Fibroblast of lung (primary cell): ENCODE measurements around the gene PVR. TPM values are rescaled to one million over a fixed set of nuclear protein-coding genes. Genes with fewer than 3 reads are reported as not detected.
A peak's percentile ranks its signal among the peaks of the same experiment; 100 is the strongest.

Experiments used
- DNase-seq, 2 donors: peaks; one replicate each; pipeline versions ENCODE4 v3.0.0 to v3.0.0-alpha.2; 2010; ENCODE audit warnings: low read depth in 2 of 2
- H2AFZ ChIP-seq: 2 replicates; pipeline ENCODE4 v1.5.1; 2012; ENCODE audit warnings: low read length, control low read depth, inconsistent platforms
- H3K27ac ChIP-seq: 2 replicates; pipeline ENCODE4 v1.5.1; 2011; ENCODE audit warnings: low read length, control low read depth; ENCODE audit not compliant: insufficient read depth
- H3K27me3 ChIP-seq: 2 replicates; pipeline ENCODE4 v1.5.1; 2011; ENCODE audit warnings: mild to moderate bottlenecking, low read length; ENCODE audit not compliant: control insufficient read depth, insufficient read depth
- H3K36me3 ChIP-seq: 2 replicates; pipeline ENCODE4 v1.5.1; 2011; ENCODE audit warnings: low read length; ENCODE audit not compliant: control insufficient read depth, insufficient read depth
- H3K4me1 ChIP-seq: 2 replicates; pipeline ENCODE4 v1.5.1; 2011; ENCODE audit warnings: low read length; ENCODE audit not compliant: control insufficient read depth, insufficient read depth; ENCODE audit errors: extremely low read depth
- H3K4me2 ChIP-seq: 2 replicates; pipeline ENCODE4 v1.5.1; 2011; ENCODE audit warnings: low read length, control low read depth; ENCODE audit not compliant: insufficient read depth; ENCODE audit errors: extremely low read depth
- H3K4me3 ChIP-seq, 4 experiments: fragments of 200-600 bp in 1 of 4; sonication (generic) in 1 of 4; replicated peaks in 1 of 4; 2 replicates each; pipeline ENCODE4 v1.5.1; 2011 to 2016; ENCODE audit warnings: low read length in 4 of 4, low read depth in 3 of 4, mild to moderate bottlenecking in 3 of 4, control low read depth in 2 of 4, inconsistent platforms in 1 of 4, mixed read lengths in 1 of 4; ENCODE audit not compliant: insufficient read depth in 1 of 4; ENCODE audit errors: control extremely low read depth in 1 of 4
- H3K79me2 ChIP-seq: 2 replicates; pipeline ENCODE4 v1.5.1; 2012; ENCODE audit warnings: mild to moderate bottlenecking, low read length, inconsistent platforms; ENCODE audit not compliant: control insufficient read depth, insufficient read depth
- H3K9ac ChIP-seq: 2 replicates; pipeline ENCODE4 v1.5.1; 2011; ENCODE audit warnings: mild to moderate bottlenecking, low read length, control low read depth; ENCODE audit not compliant: insufficient read depth
- H3K9me3 ChIP-seq: 2 replicates; pipeline ENCODE4 v1.5.1; 2012; ENCODE audit warnings: low read depth, low read length; ENCODE audit not compliant: control insufficient read depth, insufficient read depth
- H4K20me1 ChIP-seq: 2 replicates; pipeline ENCODE4 v1.5.1; 2011; ENCODE audit warnings: low read length; ENCODE audit not compliant: control insufficient read depth, insufficient read depth; ENCODE audit errors: extremely low read depth
- CTCF ChIP-seq, 2 donors: IDR thresholded peaks in 1 of 2; conservative IDR thresholded peaks in 1 of 2; 1 replicate in 1 of 2; 2 replicates in 1 of 2; pipeline ENCODE4 v1.5.1; 2011 to 2012; ENCODE audit warnings: low read length in 2 of 2, control low read depth in 1 of 2, inconsistent platforms in 1 of 2, low read depth in 1 of 2, mild to moderate bottlenecking in 1 of 2
- EZH2 ChIP-seq: IDR thresholded peaks from 2 replicates; pipeline ENCODE4 v1.5.1; 2012; ENCODE audit warnings: low read length, control low read depth, mild to moderate bottlenecking; ENCODE audit errors: missing control alignments
- polyA plus RNA-seq, 2 donors: library from polyadenylated mRNA; depleted of rRNA in 1 of 2; stranded (reverse) in 1 of 2; unstranded in 1 of 2; fragments of >200 nt; gene quantifications; 2 replicates each; pipeline ENCODE4 v1.2.1, GENCODE V29; 2011 to 2012; ENCODE audit warnings: missing spikeins in 1 of 2
- total RNA-seq: library from RNA; depleted of rRNA; stranded (reverse); fragments of >200 nt; gene quantifications from 2 replicates; pipeline ENCODE4 v1.2.1, GENCODE V29; 2014

Gene PVR
- total and polyA plus RNA-seq, 2 donors (not counting 1 experiment from before 2014, with no cell fraction given): 229 to 230 TPM

- Histone ChIP-seq H4K20me1 (no peaks in the 10 kb centered on the region), H3K4me1 (peaks cover 9% of the 10 kb centered on the region), H3K4me2 (no peak overlapping the region), H3K27me3 (no peaks in the 10 kb centered on the region), H3K36me3 (no peaks in the 10 kb centered on the region), H3K4me3 (no peak overlapping the region), H3K27ac (no peak overlapping the region), H2AFZ (no peak overlapping the region), H3K9ac (no peak overlapping the region), H3K9me3 (no peaks in the 10 kb centered on the region), H3K79me2 (no peaks in the 10 kb centered on the region)
- no peak for TF ChIP-seq EZH2
- no peak for DNase-seq
Measured at GRCh38 chr19:44690131-44690440, 46.4 kb downstream of the PVR start.

- no peaks in the 10 kb centered on the region for H3K27me3 ChIP-seq
- no peak overlapping the region for H3K4me3 ChIP-seq
- TF ChIP-seq EZH2: no peak
- TF ChIP-seq CTCF (conservative IDR thresholded peaks at IDR 0.05 in 1 of 2, IDR thresholded peaks at IDR 0.05 in 1 of 2; ENCODE audit: low read depth in 1 of 2, low read length in 2 of 2): no peak
- DNase-seq: no peak
- no peak overlapping the region for H3K4me2 ChIP-seq
- H4K20me1 ChIP-seq: no peaks in the 10 kb centered on the region
- no peak overlapping the region for H3K27ac ChIP-seq
- no peak overlapping the region for H2AFZ ChIP-seq
- H3K4me1 ChIP-seq: peaks cover 6% of the 10 kb centered on the region
- H3K79me2 ChIP-seq: no peaks in the 10 kb centered on the region
- H3K9ac ChIP-seq: no peak overlapping the region
- H3K9me3 ChIP-seq: no peaks in the 10 kb centered on the region
- H3K36me3 ChIP-seq: no peaks in the 10 kb centered on the region
Measured at GRCh38 chr19:44692379-44692721, 48.6 kb downstream of the PVR start.

- no peak overlapping the region for H3K4me3 ChIP-seq
- no peak overlapping the region for H3K4me2 ChIP-seq
- H3K36me3 ChIP-seq: no peaks in the 10 kb centered on the region
- H3K27ac ChIP-seq: no peak overlapping the region
- no peaks in the 10 kb centered on the region for H3K79me2 ChIP-seq
- TF ChIP-seq CTCF (conservative IDR thresholded peaks at IDR 0.05 in 1 of 2, IDR thresholded peaks at IDR 0.05 in 1 of 2; ENCODE audit: low read depth in 1 of 2, low read length in 2 of 2) (peak; percentile 18 to 31), EZH2 (no peak)
- H3K27me3 ChIP-seq: no peaks in the 10 kb centered on the region
- no peak overlapping the region for H2AFZ ChIP-seq
- peaks cover 6% of the 10 kb centered on the region for H3K4me1 ChIP-seq
- H4K20me1 ChIP-seq: no peaks in the 10 kb centered on the region
- no peaks in the 10 kb centered on the region for H3K9me3 ChIP-seq
- no peak for DNase-seq
- H3K9ac ChIP-seq: no peak overlapping the region
Measured at GRCh38 chr19:44694184-44694579, 50.5 kb downstream of the PVR start.
